Measurements from ENCODE around the gene ARF3. TPM values are rescaled to one million over a fixed set of nuclear protein-coding genes. Genes with fewer than 3 reads are reported as not detected.

ARF3 gene
- total RNA-seq, 6 experiments from 2014 or later = 186 to 213 (median 203) TPM

- Mint-ChIP-seq H3K27ac (peak overlapping the region; percentile 67; the same call in 1 of the 2 replicates), H3K27me3 (ENCODE audit: insufficient read depth) (peaks cover 8% of the 10 kb centered on the region), H3K9me3 (no peaks in the 10 kb centered on the region), H3K4me1 (ENCODE audit: low read depth) (peaks cover 14% of the 10 kb centered on the region), H3K36me3 (ENCODE audit: low read depth) (no peaks in the 10 kb centered on the region), H3K4me3 (peak overlapping the region; percentile 80; the same call in 1 of the 2 replicates)
- no peak for TF ChIP-seq CTCF (IDR thresholded peaks at IDR 0.05)
- no peak for DNase-seq
Measured at GRCh38 chr12:48903363-48903981, 53.8 kb downstream of the ARF3 start.

- H3K4me3 Mint-ChIP-seq = no peak overlapping the region
- no peak for TF ChIP-seq CTCF (IDR thresholded peaks at IDR 0.05)
- H3K27ac Mint-ChIP-seq = no peak overlapping the region
- no peak for DNase-seq
- peaks cover 15% of the 10 kb centered on the region for H3K27me3 Mint-ChIP-seq (ENCODE audit: insufficient read depth)
- H3K9me3 Mint-ChIP-seq = no peaks in the 10 kb centered on the region
- no peaks in the 10 kb centered on the region for H3K36me3 Mint-ChIP-seq (ENCODE audit: low read depth)
- H3K4me1 Mint-ChIP-seq (ENCODE audit: low read depth) = peaks cover 14% of the 10 kb centered on the region
Measured at GRCh38 chr12:48901278-48901677, 56.0 kb downstream of the ARF3 start.

- peaks cover 15% of the 10 kb centered on the region for H3K27me3 Mint-ChIP-seq (ENCODE audit: insufficient read depth)
- H3K27ac Mint-ChIP-seq = no peak overlapping the region
- H3K36me3 Mint-ChIP-seq (ENCODE audit: low read depth) = no peaks in the 10 kb centered on the region
- H3K4me3 Mint-ChIP-seq = no peak overlapping the region
- no peak for DNase-seq
- H3K9me3 Mint-ChIP-seq = no peaks in the 10 kb centered on the region
- peaks cover 14% of the 10 kb centered on the region for H3K4me1 Mint-ChIP-seq (ENCODE audit: low read depth)
- TF ChIP-seq CTCF (IDR thresholded peaks at IDR 0.05) = no peak
Measured at GRCh38 chr12:48899651-48900050, 57.6 kb downstream of the ARF3 start.

GRCh38 chr12:48894271-48894670 lies 63.0 kb downstream of the ARF3 start:
- no peak overlapping the region for H3K27ac Mint-ChIP-seq
- no peak for DNase-seq
- peaks cover 11% of the 10 kb centered on the region for H3K4me1 Mint-ChIP-seq (ENCODE audit: low read depth)
- no peaks in the 10 kb centered on the region for H3K9me3 Mint-ChIP-seq
- no peaks in the 10 kb centered on the region for H3K36me3 Mint-ChIP-seq (ENCODE audit: low read depth)
- no peak for TF ChIP-seq CTCF (IDR thresholded peaks at IDR 0.05)
- H3K27me3 Mint-ChIP-seq (ENCODE audit: insufficient read depth) = peaks cover 16% of the 10 kb centered on the region
- H3K4me3 Mint-ChIP-seq = no peak overlapping the region

GRCh38 chr12:48890657-48891418 lies 66.4 kb downstream of the ARF3 start:
- no peaks in the 10 kb centered on the region for H3K36me3 Mint-ChIP-seq (ENCODE audit: low read depth)
- DNase-seq = peak; percentile 55
- TF ChIP-seq CTCF (IDR thresholded peaks at IDR 0.05) = peak; percentile 96
- peak overlapping the region; percentile 57 for H3K4me3 Mint-ChIP-seq
- H3K4me1 Mint-ChIP-seq (ENCODE audit: low read depth) = peaks cover 11% of the 10 kb centered on the region
- peaks cover 9% of the 10 kb centered on the region for H3K27me3 Mint-ChIP-seq (ENCODE audit: insufficient read depth)
- H3K27ac Mint-ChIP-seq = no peak overlapping the region
- no peaks in the 10 kb centered on the region for H3K9me3 Mint-ChIP-seq
